DMS53 treated with DMSO at 0.1 percent for 48 hours (cell line): ENCODE results near the gene PTPRF.

Experiments
- DNase-seq: peaks from one replicate; lab custom pipeline; 2025; ENCODE audit not compliant: unreplicated experiment; lab: John Stamatoyannopoulos, UW

The PTPRF gene

DNA sequence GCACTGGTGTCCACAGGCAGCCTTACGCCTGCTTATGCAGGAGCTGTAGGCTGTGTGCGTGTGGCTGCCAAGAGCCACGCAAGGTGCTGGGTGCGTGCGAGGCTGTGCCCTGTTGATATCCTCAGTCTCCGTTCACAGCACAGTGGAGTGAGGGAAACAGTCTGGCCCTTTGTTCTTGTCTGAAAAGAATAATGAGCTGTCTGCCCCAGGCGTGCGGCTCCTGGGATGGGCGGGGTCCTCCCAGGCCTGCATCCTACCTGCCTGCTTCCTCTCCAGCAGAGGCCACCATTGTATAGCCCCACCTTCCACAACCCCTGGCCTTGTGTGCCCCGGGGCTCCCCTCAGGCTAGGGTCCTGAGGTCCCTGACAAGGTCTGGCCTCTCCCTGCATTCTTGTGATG lies 72.3 kb downstream of the PTPRF start:
- DNase-seq, result no peak

DNA sequence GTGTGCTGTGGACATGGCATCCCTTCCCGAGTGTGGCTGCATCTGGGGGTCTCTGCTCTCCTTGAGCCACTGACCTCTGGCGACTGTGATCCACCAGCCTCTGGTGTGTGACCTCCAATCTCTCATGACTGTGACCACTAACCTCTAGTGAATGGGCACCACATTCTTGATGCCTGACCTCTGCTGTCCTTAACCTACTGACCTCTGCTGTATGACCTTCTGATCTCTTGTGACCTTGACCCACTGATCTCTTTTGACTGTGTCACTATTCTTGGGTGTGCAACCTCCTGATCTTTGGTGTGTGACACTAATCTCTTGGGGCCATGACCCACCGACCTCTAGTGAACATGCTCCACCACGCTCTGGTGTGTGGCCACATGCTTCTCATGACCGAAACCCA lies 73.5 kb downstream of the PTPRF start:
- DNase-seq, result no peak

DNA sequence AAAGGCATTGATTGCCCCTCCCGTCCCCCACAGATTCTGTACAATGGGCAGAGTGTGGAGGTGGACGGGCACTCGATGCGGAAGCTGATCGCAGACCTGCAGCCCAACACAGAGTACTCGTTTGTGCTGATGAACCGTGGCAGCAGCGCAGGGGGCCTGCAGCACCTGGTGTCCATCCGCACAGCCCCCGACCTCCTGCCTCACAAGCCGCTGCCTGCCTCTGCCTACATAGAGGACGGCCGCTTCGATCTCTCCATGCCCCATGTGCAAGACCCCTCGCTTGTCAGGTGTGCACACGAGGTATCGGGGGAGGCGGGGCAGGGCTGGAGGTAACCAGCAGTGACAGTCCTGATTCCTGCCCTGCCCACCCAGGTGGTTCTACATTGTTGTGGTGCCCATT lies 74.5 kb downstream of the PTPRF start:
- DNase-seq, result no peak

DNA sequence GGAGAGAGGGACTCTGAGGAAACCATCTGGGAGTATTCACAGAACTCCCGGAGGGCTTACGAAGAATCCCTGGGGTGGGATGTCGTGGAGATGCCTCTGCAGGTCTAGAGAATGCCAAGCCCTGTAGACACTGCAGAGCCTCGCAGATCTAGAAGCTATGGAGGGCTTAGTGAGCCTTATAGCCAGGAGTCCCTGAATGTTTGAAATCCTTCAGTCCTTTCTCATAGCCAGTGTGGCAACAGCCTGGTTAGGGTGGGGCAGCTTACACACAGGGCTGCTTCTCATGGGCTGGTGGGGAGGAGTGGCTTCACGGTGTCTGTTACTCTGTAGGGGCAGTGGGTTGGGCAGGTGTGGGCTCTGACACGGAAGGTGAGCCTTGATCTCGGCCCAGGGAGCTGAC lies 75.1 kb downstream of the PTPRF start:
- no peak for DNase-seq

DNA sequence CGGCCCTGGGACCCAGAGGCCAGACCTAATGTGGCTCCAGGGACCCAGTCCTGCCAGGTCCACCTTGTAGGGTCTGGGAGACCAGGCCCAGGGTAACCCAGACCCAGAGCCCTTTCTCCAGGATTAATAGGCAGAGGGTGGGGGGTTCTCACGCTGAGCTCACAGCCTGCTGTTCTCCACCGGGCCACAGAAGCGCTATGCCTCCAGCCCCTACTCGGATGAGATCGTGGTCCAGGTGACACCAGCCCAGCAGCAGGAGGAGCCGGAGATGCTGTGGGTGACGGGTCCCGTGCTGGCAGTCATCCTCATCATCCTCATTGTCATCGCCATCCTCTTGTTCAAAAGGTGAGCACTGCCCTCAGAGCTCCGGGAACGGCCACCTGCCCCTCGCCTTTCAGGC lies 75.9 kb downstream of the PTPRF start:
- no peak for DNase-seq

DNA sequence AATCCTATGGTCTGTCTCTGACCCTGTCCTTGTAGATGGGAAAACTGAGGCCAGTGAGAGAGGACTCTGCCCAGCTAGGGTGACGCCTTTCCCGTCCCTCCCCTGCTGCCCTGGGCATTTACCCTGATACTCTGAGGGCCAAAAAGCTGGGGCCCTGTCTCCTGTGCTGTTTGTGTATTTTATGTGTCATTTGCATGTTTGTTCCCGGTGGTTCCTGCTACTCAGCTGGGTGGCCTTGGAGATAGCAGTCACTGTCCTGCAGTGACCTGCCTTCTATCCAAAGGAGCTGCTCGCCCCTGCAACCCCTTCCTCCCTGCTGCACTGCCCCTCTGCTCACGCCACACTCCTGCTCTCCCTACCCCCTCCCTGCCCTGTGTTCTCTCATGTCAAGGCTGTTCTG lies 78.1 kb downstream of the PTPRF start:
- DNase-seq, result no peak

DNA sequence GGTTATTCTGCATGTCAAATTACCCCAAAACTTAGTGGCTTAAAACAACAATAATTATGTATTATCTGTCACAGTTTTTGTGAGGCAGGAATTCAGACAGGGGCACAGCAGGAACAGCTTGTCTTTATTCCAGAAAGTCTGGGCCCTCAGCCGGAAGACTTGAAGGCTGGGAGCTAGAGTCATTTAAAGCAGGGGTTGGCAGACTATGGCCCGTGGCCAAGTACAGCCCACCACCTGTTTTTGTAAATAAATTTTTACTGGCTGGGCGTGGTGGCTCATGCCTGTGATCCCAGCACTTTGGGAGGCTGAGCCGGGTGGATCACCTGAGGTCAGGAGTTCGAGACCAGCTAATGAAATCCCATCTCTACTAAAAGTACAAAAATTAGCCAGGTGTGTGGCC lies 79.7 kb downstream of the PTPRF start:
- DNase-seq, result no peak

DNA sequence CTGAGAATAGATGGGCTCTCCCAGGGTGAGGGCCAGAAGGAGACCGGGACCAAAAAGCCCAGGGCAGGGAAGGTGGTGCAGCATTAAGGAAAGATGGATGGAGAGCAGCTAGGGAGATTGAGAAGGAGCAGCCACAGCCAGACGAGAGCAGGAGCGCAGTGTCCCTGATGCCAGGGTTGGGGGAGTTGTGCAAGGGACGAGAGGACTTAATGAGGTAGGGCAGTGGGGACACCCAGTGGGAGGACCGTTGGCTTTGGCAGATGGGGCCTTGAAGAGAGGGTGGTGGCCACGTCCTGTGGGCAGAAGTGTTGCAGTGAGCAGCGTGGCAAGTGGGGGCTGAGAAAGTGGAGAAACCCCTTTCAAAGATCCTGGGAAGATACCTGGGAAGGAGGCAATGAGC lies 81.3 kb downstream of the PTPRF start:
- no peak for DNase-seq

DNA sequence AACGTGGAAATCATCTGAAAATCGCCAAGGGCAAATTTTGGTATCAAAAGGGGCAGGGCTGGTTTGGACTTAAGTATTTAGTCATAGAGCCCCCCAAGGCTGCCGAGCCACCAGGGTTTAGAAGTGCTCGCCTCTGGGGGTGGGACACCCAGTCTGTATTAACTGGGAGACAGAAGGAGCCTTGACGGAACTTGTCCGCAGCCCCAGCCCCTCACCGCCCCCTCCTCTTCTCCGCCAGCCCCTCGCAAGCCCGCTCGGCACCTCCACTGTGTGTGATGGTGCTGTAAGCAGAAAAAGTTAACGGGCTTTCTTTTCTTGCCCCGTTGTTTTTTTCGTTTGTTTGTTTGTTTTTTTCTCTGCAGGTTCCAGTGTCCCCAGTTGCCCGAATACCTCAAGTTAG lies 81.7 kb downstream of the PTPRF start:
- no peak for DNase-seq

DNA sequence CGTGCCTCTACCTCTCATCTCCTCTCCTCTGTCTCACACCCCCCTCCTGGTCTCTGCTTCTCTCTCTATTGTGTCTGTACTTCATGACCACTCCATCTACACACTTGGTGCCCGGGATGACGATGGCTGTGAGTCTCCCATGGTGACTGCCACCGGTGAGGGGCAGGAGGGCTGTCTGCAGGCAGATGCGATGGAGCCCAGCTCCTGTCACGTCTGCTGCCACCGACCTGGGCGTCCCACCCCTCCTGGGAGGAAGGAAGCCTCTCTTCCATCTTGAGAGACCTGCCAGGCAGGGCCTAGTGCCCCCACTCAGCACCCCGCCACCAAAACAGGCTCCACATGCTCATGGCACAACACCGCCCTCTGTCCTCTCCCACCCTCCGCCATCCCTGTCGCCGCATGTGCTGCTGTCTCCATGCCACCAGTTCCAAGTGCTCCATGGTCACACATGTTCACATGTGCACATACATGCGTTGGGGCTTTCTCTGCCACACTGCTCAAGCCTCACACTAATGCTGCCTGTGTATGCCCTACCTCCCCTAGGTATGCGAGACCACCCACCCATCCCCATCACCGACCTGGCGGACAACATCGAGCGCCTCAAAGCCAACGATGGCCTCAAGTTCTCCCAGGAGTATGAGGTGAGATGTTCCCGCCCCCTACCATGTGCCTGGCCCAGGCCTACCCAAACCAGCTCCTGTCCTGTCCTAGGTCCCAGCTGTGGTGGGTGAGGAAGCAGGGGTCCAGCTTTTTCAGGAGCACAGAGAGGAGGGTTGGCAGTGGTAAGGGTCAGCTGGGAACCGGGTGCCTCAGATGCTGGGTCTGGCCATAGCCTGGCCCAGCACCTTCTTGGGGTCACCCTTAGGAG lies 82.6 kb downstream of the PTPRF start:
- DNase-seq, result no peak

DNA sequence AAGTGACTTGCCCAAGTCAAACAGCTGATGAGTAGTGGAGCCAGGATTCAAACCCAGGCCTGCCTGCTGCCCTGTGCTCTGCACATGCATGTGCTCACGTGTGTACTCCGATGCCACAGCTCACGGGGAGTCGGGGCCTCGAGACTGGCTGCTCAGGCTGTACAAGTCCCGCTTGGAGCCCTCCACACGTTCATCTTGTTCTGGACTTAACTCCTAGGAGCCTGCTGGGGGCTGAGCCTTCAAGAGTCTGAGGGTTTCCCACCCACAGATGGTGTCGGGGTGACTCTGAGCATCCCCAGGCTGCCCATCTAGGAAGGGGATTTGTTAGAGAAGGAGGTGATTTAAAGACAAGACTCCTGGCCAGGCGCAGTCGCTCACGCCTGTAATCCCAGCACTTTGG lies 83.5 kb downstream of the PTPRF start:
- DNase-seq, result no peak

DNA sequence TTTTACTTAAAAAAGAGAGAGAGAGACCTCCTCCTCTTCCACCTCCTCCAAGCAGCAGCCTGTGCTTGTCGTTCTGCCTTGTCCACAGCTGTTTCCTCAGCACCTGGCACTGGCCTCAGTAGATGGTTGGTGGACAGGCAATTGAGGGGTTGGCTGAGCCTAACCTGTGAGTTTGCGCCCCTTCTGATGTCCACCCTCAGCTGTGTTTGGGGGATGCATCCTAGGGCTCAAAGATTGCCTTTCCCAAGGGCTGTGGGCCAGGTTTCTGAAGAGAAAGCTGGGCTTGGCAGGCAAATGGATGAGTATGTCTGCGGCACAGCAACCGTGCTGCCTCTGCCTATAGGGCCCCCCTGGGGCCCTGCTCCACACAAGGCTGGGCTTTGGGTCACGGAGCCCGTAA lies 84.2 kb downstream of the PTPRF start:
- DNase-seq, result no peak

DNA sequence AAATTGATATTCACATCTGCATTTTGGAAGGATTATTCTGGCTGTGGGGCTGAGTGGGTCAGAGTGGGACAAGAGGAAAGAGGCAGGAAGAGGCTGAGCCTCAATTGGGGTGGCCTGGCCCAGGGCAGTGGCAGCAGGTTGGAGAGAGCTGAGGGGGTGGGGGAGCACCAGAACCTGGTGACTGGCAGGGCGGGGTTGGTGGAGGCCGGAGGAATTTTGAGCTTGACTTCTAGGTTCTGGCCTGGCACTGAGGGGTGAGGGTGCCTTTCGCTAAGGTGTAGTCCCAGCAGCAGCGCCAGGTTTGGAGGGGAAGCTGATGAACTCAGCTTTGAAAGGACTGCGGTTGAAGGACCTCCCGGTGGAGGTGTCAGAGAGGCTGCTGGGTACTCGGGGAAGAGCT lies 85.7 kb downstream of the PTPRF start:
- DNase-seq, result no peak

DNA sequence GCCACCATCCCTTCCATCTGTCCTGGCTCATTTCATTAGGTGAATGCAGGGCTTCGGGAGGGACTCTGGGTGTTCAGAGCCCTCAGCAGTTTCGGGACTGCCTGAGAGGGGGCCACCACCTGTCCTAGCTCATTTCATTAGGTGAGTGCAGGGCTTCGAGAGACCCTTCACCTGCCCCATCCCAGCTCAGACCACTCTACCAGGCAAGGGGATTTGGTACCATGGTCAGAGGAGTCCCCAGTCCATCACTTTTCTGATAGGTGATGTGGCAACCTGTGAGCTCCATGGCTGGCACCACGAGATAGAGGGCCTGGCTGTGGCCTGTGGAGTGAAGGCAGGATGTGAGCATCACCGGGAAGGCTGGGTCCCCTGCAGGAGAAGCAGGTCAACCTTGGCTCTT lies 86.3 kb downstream of the PTPRF start:
- DNase-seq, result no peak

DNA sequence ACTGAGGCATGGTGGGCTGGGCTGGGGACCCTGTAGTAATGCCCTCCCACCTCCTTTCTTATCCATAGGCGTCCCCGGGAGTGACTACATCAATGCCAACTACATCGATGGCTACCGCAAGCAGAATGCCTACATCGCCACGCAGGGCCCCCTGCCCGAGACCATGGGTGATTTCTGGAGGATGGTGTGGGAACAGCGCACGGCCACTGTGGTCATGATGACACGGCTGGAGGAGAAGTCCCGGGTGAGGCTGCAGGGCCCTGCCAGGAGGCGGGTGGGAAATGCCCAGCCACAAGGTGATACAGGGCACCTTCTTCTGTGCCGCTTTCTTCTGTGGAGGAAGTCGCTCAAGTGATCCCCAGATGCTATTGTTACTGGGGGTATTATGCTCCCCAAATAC lies 87.0 kb downstream of the PTPRF start:
- no peak for DNase-seq

DNA sequence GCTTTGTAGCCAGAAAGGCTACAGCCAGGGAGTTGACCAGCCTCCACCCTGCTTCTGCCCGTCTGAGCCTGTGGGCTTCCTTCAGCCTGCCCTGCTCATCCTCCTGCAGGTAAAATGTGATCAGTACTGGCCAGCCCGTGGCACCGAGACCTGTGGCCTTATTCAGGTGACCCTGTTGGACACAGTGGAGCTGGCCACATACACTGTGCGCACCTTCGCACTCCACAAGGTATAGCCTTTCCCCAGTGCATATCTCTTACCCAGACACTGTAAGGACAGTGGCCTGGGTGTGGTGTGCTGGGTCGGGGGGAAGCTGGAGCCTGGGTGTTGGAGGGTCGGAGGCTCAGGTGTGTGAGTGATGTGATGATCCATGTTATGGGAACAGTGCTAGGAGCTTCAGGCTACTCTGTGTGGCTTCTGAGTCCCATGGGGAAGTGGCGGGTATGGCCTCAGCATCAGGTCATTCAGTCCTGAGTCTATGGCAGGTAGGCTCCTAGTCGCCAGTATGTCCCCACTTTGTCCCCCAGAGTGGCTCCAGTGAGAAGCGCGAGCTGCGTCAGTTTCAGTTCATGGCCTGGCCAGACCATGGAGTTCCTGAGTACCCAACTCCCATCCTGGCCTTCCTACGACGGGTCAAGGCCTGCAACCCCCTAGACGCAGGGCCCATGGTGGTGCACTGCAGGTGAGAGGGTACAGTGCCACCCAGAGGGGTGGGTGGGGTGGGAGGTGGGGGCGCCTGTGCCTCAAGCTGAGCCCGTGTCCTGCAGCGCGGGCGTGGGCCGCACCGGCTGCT lies 88.0 kb downstream of the PTPRF start:
- no peak for DNase-seq

DNA sequence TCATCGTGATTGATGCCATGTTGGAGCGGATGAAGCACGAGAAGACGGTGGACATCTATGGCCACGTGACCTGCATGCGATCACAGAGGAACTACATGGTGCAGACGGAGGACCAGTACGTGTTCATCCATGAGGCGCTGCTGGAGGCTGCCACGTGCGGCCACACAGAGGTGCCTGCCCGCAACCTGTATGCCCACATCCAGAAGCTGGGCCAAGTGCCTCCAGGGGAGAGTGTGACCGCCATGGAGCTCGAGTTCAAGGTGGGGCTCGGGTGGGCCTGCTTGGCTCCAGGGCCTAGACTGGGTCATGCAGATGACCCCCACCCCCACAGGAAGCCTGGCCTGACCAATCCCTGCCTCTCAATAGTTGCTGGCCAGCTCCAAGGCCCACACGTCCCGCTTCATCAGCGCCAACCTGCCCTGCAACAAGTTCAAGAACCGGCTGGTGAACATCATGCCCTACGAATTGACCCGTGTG lies 88.7 kb downstream of the PTPRF start:
- no peak for DNase-seq

DNA sequence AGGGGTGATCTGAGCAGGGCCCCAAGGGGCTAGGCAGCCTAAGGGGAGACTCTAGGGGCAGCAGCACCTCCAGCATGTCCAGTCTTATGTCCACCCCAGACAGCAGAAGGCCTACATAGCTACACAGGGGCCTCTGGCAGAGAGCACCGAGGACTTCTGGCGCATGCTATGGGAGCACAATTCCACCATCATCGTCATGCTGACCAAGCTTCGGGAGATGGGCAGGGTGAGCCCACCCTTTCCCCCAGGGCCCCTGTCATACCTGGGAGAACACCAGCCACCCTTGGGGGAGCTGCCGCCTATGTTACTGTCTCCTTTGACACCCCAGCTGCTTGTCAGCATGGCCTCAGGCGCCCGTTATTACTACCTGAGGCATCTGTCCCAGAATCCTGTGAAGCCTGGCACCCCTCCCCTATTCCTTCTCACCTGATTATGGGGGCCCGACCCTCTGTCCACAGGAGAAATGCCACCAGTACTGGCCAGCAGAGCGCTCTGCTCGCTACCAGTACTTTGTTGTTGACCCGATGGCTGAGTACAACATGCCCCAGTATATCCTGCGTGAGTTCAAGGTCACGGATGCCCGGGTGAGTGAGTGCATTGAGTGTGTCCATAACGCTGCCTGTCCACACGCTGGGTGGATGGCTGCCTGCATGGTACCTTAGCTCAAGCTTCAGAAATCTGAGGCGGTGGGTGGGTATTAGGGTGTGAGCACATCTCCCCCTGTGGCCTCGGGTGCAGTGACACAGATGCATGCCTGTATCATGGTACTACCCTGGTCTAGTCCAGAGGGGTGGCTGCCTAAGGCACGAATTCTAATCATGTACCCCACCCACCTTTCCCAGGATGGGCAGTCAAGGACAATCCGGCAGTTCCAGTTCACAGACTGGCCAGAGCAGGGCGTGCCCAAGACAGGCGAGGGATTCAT lies 89.6 kb downstream of the PTPRF start:
- no peak for DNase-seq

DNA sequence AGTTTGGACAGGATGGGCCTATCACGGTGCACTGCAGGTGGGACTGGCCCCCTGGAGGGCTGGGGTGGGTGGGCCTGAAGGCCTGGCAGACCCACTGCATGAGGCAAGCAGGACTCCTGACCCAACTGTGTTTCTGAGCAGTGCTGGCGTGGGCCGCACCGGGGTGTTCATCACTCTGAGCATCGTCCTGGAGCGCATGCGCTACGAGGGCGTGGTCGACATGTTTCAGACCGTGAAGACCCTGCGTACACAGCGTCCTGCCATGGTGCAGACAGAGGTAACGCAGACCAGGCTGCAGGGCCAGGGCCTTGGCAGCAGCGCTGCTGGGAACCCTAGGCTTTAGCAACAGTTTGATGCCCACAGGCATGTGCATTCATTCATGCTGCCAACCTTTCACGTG lies 90.3 kb downstream of the PTPRF start:
- no peak for DNase-seq

DNA sequence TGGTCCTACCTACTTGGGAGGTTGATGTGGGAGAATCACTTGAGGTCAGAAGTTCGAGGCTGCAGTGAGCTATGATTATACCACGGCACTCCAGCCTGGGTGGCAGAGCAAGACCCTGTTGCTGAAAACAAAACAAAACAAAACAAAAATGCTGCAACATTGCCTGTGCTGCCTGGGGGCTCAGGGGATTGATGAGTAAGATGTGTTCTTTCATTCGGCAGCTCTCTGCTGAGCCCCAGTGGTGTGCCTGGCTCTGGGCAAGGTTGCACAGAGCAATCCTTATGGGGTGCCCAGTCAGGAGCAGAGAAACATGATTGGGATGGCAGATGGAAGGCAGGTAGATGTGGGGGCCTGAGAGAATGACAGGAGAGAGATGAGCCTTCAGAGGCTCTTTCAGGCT lies 90.7 kb downstream of the PTPRF start:
- DNase-seq, result no peak

DNA sequence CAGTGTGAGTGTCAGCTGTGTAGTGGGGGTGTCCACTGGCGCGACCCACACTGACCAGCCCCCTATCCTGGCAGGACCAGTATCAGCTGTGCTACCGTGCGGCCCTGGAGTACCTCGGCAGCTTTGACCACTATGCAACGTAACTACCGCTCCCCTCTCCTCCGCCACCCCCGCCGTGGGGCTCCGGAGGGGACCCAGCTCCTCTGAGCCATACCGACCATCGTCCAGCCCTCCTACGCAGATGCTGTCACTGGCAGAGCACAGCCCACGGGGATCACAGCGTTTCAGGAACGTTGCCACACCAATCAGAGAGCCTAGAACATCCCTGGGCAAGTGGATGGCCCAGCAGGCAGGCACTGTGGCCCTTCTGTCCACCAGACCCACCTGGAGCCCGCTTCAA lies 91.2 kb downstream of the PTPRF start:
- DNase-seq, result no peak
